CD4-positive, alpha-beta T cell treated with Interleukin-1 beta for 1 hour (primary cell): ENCODE measurements around the gene ZBTB7A.
"Not testable (repeated sequence)": the region's sequence is repeated elsewhere in the genome, so short reads cannot be mapped to it uniquely, and the experiment has no call there.

ENCODE experiments used
- DNase-seq, 2 donors: peaks; one replicate each; pipeline ENCODE4 v3.0.0-alpha.2; 2020 to 2022

ZBTB7A gene

DNA sequence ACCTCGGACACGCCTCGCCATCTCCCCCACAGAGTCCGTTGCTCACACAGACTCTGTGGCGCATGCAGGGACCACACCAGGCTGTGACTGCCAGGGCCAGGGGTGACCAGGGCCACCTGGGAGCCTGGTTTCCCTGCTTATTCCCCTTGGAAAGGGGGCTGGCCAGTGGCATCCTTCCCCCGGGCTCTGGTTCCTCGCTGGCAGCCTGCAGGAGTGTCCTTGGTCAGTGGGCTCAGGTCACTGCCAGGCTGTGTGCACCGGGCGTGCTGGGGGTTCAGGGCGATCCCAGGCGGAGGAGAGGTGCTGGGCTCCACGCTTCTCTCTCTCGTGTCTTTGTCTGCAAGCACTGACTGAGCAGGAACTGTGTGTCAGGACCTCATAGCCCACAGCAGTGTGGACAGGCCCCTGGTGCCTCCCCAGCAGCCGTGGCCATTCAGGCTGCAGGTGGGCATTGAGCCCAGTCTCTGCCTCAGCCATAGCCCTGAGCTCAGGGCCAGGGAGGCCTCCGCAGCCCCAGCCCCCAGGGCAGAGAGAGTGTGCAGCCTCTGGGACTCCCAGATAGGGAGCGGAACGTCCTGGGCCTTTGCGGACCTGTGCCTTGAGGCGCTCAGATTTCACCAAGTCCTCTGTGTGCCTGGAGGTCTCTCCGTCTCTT lies 52.7 kb downstream of the ZBTB7A start:
- no peak for DNase-seq

DNA sequence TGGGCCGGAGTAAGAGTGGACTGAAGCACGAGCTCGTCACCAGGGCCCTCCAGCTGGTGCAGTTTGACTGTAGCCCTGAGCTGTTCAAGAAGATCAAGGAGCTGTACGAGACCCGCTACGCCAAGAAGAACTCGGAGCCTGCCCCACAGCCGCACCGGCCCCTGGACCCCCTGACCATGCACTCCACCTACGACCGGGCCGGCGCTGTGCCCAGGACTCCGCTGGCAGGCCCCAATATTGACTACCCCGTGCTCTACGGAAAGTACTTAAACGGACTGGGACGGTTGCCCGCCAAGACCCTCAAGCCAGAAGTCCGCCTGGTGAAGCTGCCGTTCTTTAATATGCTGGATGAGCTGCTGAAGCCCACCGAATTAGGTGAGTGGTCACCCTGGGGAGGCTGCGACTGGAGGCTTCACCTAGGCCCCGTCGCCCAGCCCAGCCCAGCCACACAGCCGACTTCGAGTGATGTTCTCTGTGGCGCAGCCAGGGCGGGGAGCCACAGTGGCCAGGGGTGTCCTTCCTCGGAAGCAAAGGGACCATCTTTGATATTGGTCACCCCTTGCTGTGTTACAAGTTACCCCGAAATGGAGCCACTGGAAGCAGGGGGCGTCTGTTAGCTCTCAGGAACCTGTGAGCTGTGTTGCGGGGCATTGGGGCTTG lies 53.6 kb downstream of the ZBTB7A start:
- DNase-seq, result no peak

- no peak for DNase-seq
Observed at GRCh38 chr19:4012092-4012974, 54.4 kb downstream of the ZBTB7A start.

DNA sequence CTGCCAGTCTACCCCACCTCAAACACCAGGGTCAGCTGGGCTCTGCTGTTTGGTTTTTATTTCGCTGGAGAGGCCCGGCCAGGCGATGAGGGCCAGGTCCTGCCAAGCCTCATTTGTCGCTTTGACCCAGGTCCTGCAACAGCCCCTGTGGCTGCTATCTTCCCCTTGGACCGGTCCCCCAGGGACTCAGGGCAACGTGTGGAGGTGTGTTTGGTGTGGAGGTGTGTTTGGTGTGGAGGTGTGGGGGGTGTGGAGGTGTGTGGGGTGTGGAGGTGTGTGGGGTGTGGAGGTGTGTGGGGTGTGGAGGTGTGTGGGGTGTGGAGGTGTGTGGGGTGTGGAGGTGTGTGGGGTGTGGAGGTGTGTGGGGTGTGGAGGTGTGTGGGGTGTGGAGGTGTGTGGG lies 55.3 kb downstream of the ZBTB7A start:
- not testable (repeated sequence) for DNase-seq

DNA sequence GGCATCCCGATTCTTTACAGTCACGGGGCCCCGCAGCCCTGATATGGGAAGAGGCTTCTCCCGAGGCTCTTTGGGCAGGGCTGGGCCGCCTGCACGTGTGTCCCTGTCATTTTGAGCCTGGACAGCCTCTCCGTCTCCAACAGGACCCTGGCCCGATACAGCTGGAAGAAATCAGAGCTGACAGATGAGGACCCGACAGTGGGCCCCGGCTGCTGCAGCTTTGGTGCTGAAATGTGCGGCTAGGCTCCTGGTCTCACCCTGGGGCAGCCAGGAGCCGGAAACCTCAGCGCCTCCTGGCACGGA lies 55.9 kb downstream of the ZBTB7A start:
- DNase-seq, result no peak

DNA sequence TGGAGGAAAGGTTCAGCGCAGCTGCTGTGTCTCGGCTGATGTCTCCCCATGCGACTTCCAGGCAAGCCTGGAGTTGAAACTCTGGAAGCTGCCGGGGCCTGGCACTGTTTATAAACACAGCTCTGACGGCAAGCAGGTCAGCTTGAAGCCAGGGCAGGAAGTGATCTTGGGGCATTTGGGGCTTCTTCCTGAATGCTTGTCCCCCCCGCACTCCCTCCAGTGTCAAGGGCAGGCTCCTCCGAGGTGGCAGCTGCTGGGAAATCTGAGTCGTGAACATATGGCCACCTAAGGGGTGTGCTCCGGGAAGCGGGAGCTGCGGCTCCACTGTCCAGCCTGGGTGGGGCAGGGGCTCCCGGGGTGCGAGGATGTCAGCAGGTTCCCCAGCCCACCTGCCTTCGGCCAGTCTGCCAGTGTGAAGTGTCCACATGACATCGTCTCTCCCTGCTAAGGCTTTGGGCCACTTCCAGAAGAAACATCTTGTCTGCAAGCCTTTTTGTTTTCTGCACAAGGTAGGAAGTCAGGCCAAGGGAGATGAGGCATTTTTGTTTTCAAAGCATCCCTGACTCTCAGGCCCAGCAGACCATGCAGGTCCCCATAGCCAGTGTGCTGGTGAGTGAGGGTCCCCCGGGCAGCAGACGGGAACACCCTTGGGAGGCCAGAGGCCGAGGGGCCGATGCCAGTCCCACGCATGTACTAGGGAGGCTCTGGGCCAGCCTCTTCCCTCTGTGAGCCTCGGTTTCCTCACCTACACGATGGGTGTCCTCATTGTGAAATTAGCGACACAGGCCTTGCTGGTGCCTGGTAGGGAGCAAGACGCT lies 56.5 kb downstream of the ZBTB7A start:
- DNase-seq, result no peak

DNA sequence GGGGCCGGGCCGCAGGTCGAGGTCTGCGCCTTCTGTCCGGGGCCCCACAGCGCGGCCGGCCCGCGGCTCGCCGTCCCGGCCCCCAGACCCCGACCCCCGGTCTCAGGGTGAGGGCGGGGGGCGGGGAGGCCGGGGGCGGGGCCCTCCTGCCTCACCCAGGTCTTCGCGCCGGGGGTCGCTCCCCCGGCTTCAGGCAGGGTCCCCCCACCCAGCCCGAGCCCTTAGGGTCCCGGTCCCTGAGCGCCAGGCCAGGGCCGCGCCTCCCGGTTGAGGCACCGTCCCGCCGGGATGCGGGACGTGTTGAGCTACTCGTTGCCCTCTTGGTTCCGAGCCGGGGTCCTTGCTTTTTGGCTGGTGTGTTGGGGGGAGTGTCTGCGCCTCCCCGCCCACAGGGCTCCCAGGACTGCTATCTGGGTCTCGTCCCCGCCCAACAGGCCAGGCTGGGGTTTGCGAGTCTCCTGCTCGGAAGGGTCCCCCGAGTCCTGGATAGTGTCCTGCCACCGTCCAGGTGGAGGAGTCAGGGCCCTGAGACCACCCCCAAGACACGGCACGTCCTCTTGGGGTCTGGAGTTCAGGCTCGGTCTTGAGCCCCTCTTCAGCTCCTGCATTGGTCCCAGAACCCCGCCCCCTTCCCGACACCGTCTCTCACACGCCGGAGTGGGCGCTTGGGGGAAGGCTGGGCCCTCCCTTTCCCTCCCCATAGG lies 58.7 kb downstream of the ZBTB7A start:
- DNase-seq, result no peak

DNA sequence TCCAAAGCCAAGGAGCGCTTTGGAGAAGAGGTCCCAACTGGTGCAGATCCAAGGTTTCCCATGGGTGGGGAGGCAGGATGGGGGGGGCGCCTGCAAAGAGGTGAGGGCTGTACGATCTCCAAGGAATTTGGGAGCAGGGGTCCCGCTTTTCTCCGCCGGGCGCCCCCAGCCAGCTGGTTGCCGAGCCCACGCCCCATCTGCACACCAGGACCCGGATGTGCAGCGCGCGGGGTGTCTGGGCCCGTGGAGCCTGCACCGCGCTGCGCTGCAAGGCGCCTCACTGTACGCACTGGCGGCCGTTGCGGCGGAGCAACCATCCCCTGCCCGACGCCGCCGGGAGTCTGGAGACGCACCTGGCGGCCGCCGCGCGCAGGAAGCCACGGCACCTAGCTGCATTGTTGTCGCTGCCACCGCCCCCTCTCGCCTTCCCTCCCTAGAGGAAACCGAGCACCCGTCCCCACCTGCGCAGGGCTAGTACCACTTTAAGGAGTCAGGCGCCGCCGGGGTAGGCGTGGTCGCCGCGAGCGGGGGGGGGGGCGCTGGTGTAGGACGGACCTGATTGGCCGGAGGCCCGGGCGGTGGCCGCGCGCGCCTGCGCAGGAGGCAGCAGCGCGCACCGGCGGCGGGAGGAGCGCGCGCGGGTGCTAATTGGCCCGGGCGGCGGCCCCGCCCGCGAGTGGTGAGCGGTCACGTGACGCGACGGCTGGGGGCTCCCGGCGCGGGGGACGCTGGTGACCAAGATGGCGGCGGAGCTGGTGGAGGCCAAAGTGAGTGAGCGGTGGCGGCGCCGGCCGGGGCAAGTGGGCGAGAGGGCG lies 59.5 kb downstream of the ZBTB7A start, which contains the start of gene PIAS4:
TSS of gene PIAS4 (plus strand) at position 716 of the 815 bp plus-strand sequence. CDS start at position 741, 25 bp downstream.
- DNase-seq, result peak; percentile 95 to 97

DNA sequence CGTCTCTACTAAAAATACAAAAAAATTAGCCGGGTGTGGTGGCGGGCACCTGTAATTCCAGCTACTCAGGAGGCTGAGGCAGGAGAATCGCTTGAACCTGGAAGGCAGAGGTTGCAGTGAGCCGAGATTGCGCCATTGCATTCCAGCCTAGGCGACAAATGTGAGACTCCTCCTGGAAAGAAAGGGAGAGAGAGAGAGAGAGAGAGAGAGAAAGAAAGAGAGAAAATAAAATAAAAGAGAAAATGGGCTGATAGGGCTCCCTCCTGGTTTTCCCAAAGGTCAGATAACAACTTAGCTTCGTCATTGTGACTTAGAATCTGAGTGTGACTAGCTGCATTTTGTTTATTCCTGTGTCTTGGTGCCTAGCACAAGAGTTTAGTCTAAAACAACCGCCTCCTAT lies 61.3 kb downstream of the ZBTB7A start:
- not testable (repeated sequence) for DNase-seq

DNA sequence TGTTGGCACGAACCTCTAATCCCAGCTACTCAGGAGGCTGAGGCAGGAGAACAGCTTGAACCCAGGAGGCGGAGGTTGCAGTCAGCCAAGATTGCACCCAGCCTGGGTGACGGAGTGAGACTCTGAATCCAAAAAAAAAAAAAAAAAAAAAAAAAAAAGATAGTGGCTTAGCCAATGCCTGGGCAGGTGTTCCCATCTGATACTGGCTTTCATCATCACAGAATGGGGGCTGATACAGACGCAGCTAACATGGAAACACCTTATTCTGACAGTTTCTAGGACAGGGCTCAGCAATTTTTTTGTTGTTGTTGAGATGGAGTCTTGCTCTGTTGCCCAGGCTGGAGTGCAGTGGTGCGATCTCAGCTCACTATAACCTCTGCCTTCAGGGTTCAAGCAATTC lies 65.9 kb downstream of the ZBTB7A start:
- not testable (repeated sequence) for DNase-seq

- DNase-seq, result not testable (repeated sequence)
Observed at GRCh38 chr19:3998667-3999412, 67.9 kb downstream of the ZBTB7A start.

- DNase-seq, result no peak
Observed at GRCh38 chr19:3995607-3996006, 71.1 kb downstream of the ZBTB7A start.
